ENCODE results near the gene ARFGAP1.

GRCh38 chr20:63241272-63241671 is 31.3 kb upstream of the ARFGAP1 start:
- TF ChIP-seq CTCF (conservative IDR thresholded peaks at IDR 0.05; ENCODE audit: low read length) (no peak), EZH2phosphoT487 (IDR thresholded peaks at IDR 0.05; ENCODE audit: borderline replicate concordance) (no peak)
